Endothelial cell of umbilical vein (primary cell): ENCODE results near the gene CASK. TPM values are rescaled to one million over a fixed set of nuclear protein-coding genes. Genes with fewer than 3 reads are reported as not detected.

Source experiments
- BruUV-seq: library from RNA; stranded (reverse); fragments of 400-500 nt; replicated peaks from 2 replicates; lab custom pipeline; 2021; lab: Mats Ljungman, UMichigan
- CTCF ChIA-PET: fragments of 300-600, 350-600 bp; sonication (Branson Sonifier 250); formaldehyde crosslinking; loops from one replicate; lab custom pipeline; 2021; ENCODE audit warnings: antibody characterized with exemption, inconsistent platforms; lab: Charles Lee
- POLR2A ChIA-PET: fragments of 300-600, 350-600 bp; sonication (Branson Sonifier 250); formaldehyde crosslinking; loops from one replicate; lab custom pipeline; 2021; ENCODE audit warnings: antibody characterized with exemption, inconsistent platforms; lab: Charles Lee
- DNase-seq: peaks from one replicate; pipeline ENCODE4 v3.0.0-alpha.2; 2011; ENCODE audit warnings: low read depth, low spot score
- FAIRE-seq: peaks from 2 replicates; lab custom pipeline; 2011; peaks lifted over from hg19 to GRCh38; lab: Jason Lieb, UNC
- H2AFZ ChIP-seq: 2 replicates; pipeline ENCODE4 v1.6.0; 2012; ENCODE audit warnings: low read depth, low read length, control low read depth, inconsistent platforms
- H3K27ac ChIP-seq: 2 replicates; pipeline ENCODE4 v1.5.1; 2011; ENCODE audit warnings: low read depth, mild to moderate bottlenecking, control low read depth, low read length, moderate library complexity; ENCODE audit not compliant: insufficient read depth
- H3K27me3 ChIP-seq, 2 experiments: 2 replicates each; pipeline versions ENCODE4 v1.6.0 to v1.6.1; 2011; ENCODE audit warnings: low read length in 2 of 2, mixed read lengths in 1 of 2; ENCODE audit not compliant: control insufficient read depth in 2 of 2, insufficient read depth in 2 of 2
- H3K36me3 ChIP-seq, 2 experiments: 2 replicates in 1 of 2; 3 replicates in 1 of 2; pipeline ENCODE4 v1.5.1; 2011; ENCODE audit warnings: low read length in 2 of 2, mild to moderate bottlenecking in 1 of 2, moderate library complexity in 1 of 2; ENCODE audit not compliant: control insufficient read depth in 2 of 2, insufficient read depth in 2 of 2; ENCODE audit errors: extremely low read depth in 1 of 2
- H3K4me1 ChIP-seq: 3 replicates; pipeline ENCODE4 v1.5.1; 2011; ENCODE audit warnings: mild to moderate bottlenecking, low read length; ENCODE audit not compliant: control insufficient read depth, insufficient read depth; ENCODE audit errors: extremely low read depth
- H3K4me2 ChIP-seq: 2 replicates; pipeline ENCODE4 v1.6.1; 2011; ENCODE audit warnings: low read length, control low read depth, mixed read lengths; ENCODE audit not compliant: insufficient read depth
- H3K4me3 ChIP-seq, 3 experiments: fragments of 200-600 bp in 1 of 3; sonication (generic), shearing (Covaris generic) in 1 of 3; replicated peaks in 1 of 3; 2 replicates each; pipeline ENCODE4 v1.5.1; 2011 to 2016; ENCODE audit warnings: control low read depth in 3 of 3, low read length in 3 of 3, mild to moderate bottlenecking in 2 of 3, inconsistent platforms in 1 of 3, low read depth in 1 of 3, moderate library complexity in 1 of 3; ENCODE audit not compliant: insufficient read depth in 1 of 3
- H3K79me2 ChIP-seq: 2 replicates; pipeline ENCODE4 v1.6.0; 2012; ENCODE audit warnings: low read length, inconsistent platforms; ENCODE audit not compliant: control insufficient read depth, insufficient read depth
- H3K9ac ChIP-seq: replicated peaks from 2 replicates; pipeline ENCODE3; 2011; ENCODE audit warnings: low read length, control low read depth; ENCODE audit not compliant: insufficient read depth; ENCODE audit errors: extremely low read depth
- H3K9me1 ChIP-seq: replicated peaks from 3 replicates; pipeline ENCODE4 v1.6.0; 2011; ENCODE audit warnings: mild to moderate bottlenecking, low read length; ENCODE audit not compliant: control insufficient read depth, insufficient read depth; ENCODE audit errors: extremely low read depth
- H3K9me3 ChIP-seq: replicated peaks from 2 replicates; pipeline ENCODE4 v1.5.1; 2012; ENCODE audit warnings: low read length, inconsistent platforms; ENCODE audit not compliant: control insufficient read depth, insufficient read depth
- H4K20me1 ChIP-seq: replicated peaks from 2 replicates; pipeline ENCODE3; 2011; ENCODE audit warnings: mild to moderate bottlenecking, low read length; ENCODE audit not compliant: control insufficient read depth, insufficient read depth; ENCODE audit errors: extremely low read depth
- CTCF ChIP-seq, 2 donors: IDR thresholded peaks; 1 replicate in 1 of 2; 2 replicates in 1 of 2; pipeline ENCODE4 v1.5.1; 2011; ENCODE audit warnings: low read length in 2 of 2, mild to moderate bottlenecking in 2 of 2, moderate library complexity in 2 of 2, control low read depth in 1 of 2, inconsistent platforms in 1 of 2, low read depth in 1 of 2; ENCODE audit not compliant: insufficient read depth in 1 of 2; ENCODE audit errors: extremely low read depth in 1 of 2
- EZH2 ChIP-seq: IDR thresholded peaks from 2 replicates; pipeline ENCODE4 v1.6.1; 2012; ENCODE audit warnings: borderline replicate concordance, low read depth, mild to moderate bottlenecking, moderate library complexity, low read length, inconsistent platforms; ENCODE audit not compliant: severe bottlenecking
- FOS ChIP-seq: IDR thresholded peaks from 2 replicates; pipeline ENCODE4 v1.6.1; 2011; ENCODE audit warnings: mild to moderate bottlenecking, low read length, moderate library complexity, borderline replicate concordance; ENCODE audit not compliant: insufficient read depth
- GATA2 ChIP-seq: IDR thresholded peaks from 2 replicates; pipeline ENCODE4 v1.7.0; 2011; ENCODE audit warnings: low read depth, mild to moderate bottlenecking, moderate library complexity, mixed read lengths, low read length; ENCODE audit not compliant: insufficient read length, insufficient read depth
- JUN ChIP-seq: IDR thresholded peaks from 2 replicates; pipeline ENCODE4 v1.6.1; 2011; ENCODE audit warnings: borderline replicate concordance, low read depth; ENCODE audit not compliant: insufficient read length, insufficient read depth
- MAX ChIP-seq: IDR thresholded peaks from 2 replicates; pipeline ENCODE4 v1.6.1; 2011; ENCODE audit not compliant: insufficient read depth, insufficient read length
- MYC ChIP-seq: IDR thresholded peaks from one replicate; pipeline ENCODE4 v1.6.1; 2011; ENCODE audit warnings: mild to moderate bottlenecking, low read depth, low read length
- POLR2A ChIP-seq: IDR thresholded peaks from 2 replicates; pipeline ENCODE4 v1.6.1; 2012; ENCODE audit warnings: low read depth, mild to moderate bottlenecking, control low read depth, low read length
- POLR2AphosphoS5 ChIP-seq: IDR thresholded peaks from 2 replicates; pipeline ENCODE4 v1.6.1; 2012; ENCODE audit warnings: low read depth, mild to moderate bottlenecking, control low read depth, low read length, moderate library complexity; ENCODE audit not compliant: insufficient read depth
- dilution Hi-C: fragments of 300-500 bp; cut with MboI; formaldehyde crosslinking; loops from one replicate; pipeline ENCODE4 v1.15.0; 2019; ENCODE audit warnings: low sequenced_read_pairs; ENCODE audit not compliant: extremely low pct_ligation_motif_present
- intact Hi-C: fragments of 100-400 bp; cut with micrococcal nuclease; formaldehyde crosslinking; loops from one replicate; pipeline ENCODE4 v1.10.0; 2022
- polyA plus RNA-seq, 4 experiments: library from polyadenylated mRNA; depleted of rRNA in 3 of 4; stranded (reverse) in 3 of 4; unstranded in 1 of 4; fragments of >200 nt; gene quantifications; 2 replicates each; pipeline versions ENCODE4 v1.2.1 to v1.2.3, GENCODE V29; 2011 to 2012; ENCODE audit warnings: missing spikeins in 1 of 4
- total RNA-seq: library from RNA; stranded (reverse); gene quantifications from 2 replicates; pipeline ENCODE4 v1.2.3, GENCODE V29; 2021

Gene CASK
- total and polyA plus RNA-seq, 2 donors (not counting 3 experiments of a cell fraction or from before 2014, with no cell fraction given), result 6.4 to 30.4 TPM

DNA sequence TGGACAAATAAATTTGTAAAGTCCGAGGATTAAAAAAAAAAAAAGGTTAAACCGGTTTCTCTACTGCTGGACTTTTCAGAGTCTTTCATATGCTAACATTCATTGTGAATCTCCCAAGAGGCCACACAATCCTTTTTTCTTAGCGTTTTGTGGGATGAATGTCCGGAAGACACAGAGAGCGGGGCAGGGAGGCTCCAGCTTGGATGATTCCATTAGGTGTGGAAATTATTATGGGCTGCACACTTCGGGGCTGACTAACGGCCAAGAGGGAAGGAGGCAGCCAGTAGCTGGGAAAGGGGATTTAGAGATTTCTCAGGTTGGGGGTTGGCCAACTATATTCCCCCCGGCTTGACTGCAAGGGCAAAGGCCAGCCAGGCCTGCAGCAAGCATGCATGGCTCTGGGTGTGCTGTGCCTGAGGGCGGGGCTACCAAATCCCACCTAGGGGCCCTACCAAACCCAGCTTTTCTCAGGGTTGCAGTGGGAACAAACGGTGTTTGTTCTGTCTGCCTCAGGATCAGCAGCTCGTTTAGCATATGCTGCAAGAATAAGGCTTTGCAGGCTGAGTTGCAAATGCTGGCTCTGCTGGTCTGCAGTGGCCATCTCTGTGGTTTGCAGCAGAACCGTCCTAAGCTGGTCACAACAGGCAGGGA, 447.6 kb downstream of the CASK start:
- H3K9ac ChIP-seq, result no peak overlapping the region
- no peaks in the 10 kb centered on the region for H3K9me1 ChIP-seq
- dilution Hi-C loops, result no loop called here
- DNase-seq (no peak), FAIRE-seq (no peak)
- H4K20me1 ChIP-seq, result no peaks in the 10 kb centered on the region
- TF ChIP-seq GATA2 (no peak), MAX (no peak), EZH2 (no peak), POLR2A (no peak), POLR2AphosphoS5 (no peak), FOS (no peak), MYC (no peak), JUN (no peak), CTCF (IDR thresholded peaks at IDR 0.05; ENCODE audit: extremely low read depth in 1 of 2, insufficient read depth in 1 of 2, low read depth in 1 of 2, low read length in 2 of 2) (no peak)
- no peak overlapping the region for H2AFZ ChIP-seq
- H3K4me1 ChIP-seq, result no peaks in the 10 kb centered on the region
- H3K36me3 ChIP-seq, result no peaks in the 10 kb centered on the region
- no peaks in the 10 kb centered on the region for H3K79me2 ChIP-seq
- H3K4me3 ChIP-seq, result no peak overlapping the region
- ChIA-PET CTCF (no interaction called here), POLR2A (no interaction called here)
- no peak overlapping the region for H3K27ac ChIP-seq
- no peaks in the 10 kb centered on the region for H3K9me3 ChIP-seq
- H3K27me3 ChIP-seq, result no peaks in the 10 kb centered on the region
- no peak overlapping the region for H3K4me2 ChIP-seq
- BruUV-seq, result no TSS peak
- intact Hi-C loops, result no loop called here
